HEK293T (cell line): ENCODE results near the gene ARHGAP33.

Experiments
- CTCF ChIA-PET: fragments of 350-600 bp; formaldehyde crosslinking; extraction: SDS; loops from one replicate; lab custom pipeline; 2021; ENCODE audit warnings: antibody characterized with exemption, inconsistent platforms; lab: Yijun Ruan, JAX
- POLR2A ChIA-PET: fragments of 350-600 bp; formaldehyde crosslinking; extraction: SDS; loops from one replicate; lab custom pipeline; 2020; ENCODE audit warnings: antibody characterized with exemption, inconsistent platforms; lab: Yijun Ruan, JAX
- DNase-seq: peaks from one replicate; pipeline ENCODE4 v3.0.0; 2012; ENCODE audit warnings: mixed read lengths; ENCODE audit errors: extremely low spot score
- ARNT ChIP-seq: fragments of 450-650 bp; IDR thresholded peaks from 2 replicates; pipeline ENCODE4 v1.6.1; 2017; ENCODE audit warnings: mild to moderate bottlenecking
- BHLHE40 ChIP-seq: fragments of 450-650 bp; IDR thresholded peaks from 2 replicates; pipeline ENCODE4 v1.6.1; 2016; ENCODE audit warnings: mild to moderate bottlenecking, moderate library complexity, borderline replicate concordance
- CTBP1 ChIP-seq: fragments of 450-650 bp; IDR thresholded peaks from 2 replicates; pipeline ENCODE4 v1.6.1; 2016; ENCODE audit warnings: borderline replicate concordance
- ELF4 ChIP-seq: fragments of 450-650 bp; IDR thresholded peaks from 2 replicates; pipeline ENCODE4 v1.6.1; 2017; ENCODE audit warnings: antibody characterized with exemption
- FOXA1 ChIP-seq: fragments of 450-650 bp; IDR thresholded peaks from 2 replicates; pipeline ENCODE4 v1.6.1; 2016; ENCODE audit warnings: mild to moderate bottlenecking
- FOXK2 ChIP-seq: fragments of 450-650 bp; IDR thresholded peaks from 2 replicates; pipeline ENCODE4 v1.6.1; 2016; ENCODE audit warnings: mild to moderate bottlenecking
- FOXM1 ChIP-seq: fragments of 450-650 bp; IDR thresholded peaks from 2 replicates; pipeline ENCODE4 v1.6.1; 2017; ENCODE audit warnings: mild to moderate bottlenecking, borderline replicate concordance
- HDGF ChIP-seq: fragments of 450-650 bp; IDR thresholded peaks from 2 replicates; pipeline ENCODE4 v1.6.1; 2017; ENCODE audit warnings: antibody characterized with exemption, borderline replicate concordance
- L3MBTL2 ChIP-seq: fragments of 450-650 bp; conservative IDR thresholded peaks from 2 replicates; pipeline ENCODE4 v1.6.1; 2016; ENCODE audit warnings: mild to moderate bottlenecking
- LEF1 ChIP-seq: fragments of 450-650 bp; IDR thresholded peaks from 2 replicates; pipeline ENCODE4 v1.6.1; 2017; ENCODE audit warnings: mild to moderate bottlenecking, borderline replicate concordance
- NFRKB ChIP-seq: fragments of 450-650 bp; IDR thresholded peaks from 2 replicates; pipeline ENCODE4 v1.6.1; 2016; ENCODE audit warnings: mild to moderate bottlenecking, moderate library complexity
- SP1 ChIP-seq: fragments of 450-650 bp; IDR thresholded peaks from 2 replicates; pipeline ENCODE4 v1.6.1; 2017
- SUZ12 ChIP-seq: fragments of 450-650 bp; IDR thresholded peaks from 2 replicates; pipeline ENCODE4 v1.6.1; 2016; ENCODE audit warnings: mild to moderate bottlenecking
- TARDBP ChIP-seq: fragments of 450-650 bp; IDR thresholded peaks from 2 replicates; pipeline ENCODE4 v1.6.1; 2016
- ZNF384 ChIP-seq: fragments of 450-650 bp; IDR thresholded peaks from 2 replicates; pipeline ENCODE4 v1.6.1; 2016
- TF ChIP-seq, protein P1 (sequence below): fragments of 450-650 bp; IDR thresholded peaks from 2 replicates; pipeline ENCODE4 v1.6.1; 2016

Gene ARHGAP33

DNA sequence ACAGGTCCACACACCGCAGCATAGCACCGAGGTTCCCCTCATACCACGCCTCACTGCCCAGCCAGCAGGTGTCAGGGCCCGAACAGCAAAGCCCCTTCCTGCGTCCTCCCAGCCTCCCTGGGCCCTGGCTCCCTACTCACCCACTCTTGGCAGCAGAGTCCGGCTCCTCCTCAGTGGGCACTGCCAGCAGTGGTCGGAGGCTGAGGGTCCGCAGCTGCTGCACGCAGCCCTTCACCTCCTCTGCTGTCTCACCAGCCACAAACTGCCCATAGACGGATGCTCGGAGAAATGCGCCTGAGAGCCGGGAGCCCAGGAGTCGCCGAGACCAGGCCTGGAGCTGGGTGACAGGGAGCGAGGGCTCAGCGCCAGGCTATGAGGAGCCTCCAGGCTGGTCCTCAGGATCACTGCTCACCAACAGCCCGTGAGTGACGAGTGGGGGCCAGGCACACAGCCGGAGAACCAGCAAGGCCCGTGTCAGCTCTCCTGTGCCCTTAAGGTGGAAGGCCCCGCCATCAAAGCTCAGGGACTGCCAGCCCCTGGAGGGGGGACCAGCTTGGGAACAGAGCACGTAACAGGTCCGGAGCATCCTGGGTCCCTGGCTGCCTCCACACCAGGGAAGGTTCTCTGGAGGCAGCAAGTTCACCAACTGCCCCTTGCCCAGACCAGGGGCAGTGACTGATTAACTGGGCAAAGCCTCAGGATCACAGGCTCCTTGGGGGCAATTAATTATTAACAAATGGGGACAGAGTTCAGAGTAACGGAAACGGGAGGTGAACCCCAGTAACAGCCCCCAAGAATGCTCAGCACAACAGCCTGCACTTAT, 37.1 kb downstream of the ARHGAP33 start, which contains the start of gene PRODH2:
TSS of gene PRODH2 (minus strand) at position 626 of the 823 bp plus-strand sequence. CDS start at position 586, 40 bp downstream.
- no peak for DNase-seq
- ChIA-PET POLR2A (interaction anchor here (0.5 kb wide), 1 partner anchor 63 kb away, joined by 3 read pairs; no protein-coding TSS in a partner anchor), CTCF (no interaction called here)
- no peak for TF ChIP-seq HDGF
- no peak for TF ChIP-seq FOXM1
- no peak for TF ChIP-seq SP1
- TF ChIP-seq TARDBP, result no peak
- TF ChIP-seq L3MBTL2, result no peak
- TF ChIP-seq NFRKB, result no peak
- TF ChIP-seq FOXA1, result no peak
- TF ChIP-seq FOXK2, result no peak
- no peak for TF ChIP-seq ARNT
- no peak for TF ChIP-seq LEF1
- no peak for TF ChIP-seq ZNF384
- no peak for TF ChIP-seq ELF4
- TF ChIP-seq BHLHE40, result no peak
- no peak for TF ChIP-seq CTBP1
- TF ChIP-seq, protein P1, sequence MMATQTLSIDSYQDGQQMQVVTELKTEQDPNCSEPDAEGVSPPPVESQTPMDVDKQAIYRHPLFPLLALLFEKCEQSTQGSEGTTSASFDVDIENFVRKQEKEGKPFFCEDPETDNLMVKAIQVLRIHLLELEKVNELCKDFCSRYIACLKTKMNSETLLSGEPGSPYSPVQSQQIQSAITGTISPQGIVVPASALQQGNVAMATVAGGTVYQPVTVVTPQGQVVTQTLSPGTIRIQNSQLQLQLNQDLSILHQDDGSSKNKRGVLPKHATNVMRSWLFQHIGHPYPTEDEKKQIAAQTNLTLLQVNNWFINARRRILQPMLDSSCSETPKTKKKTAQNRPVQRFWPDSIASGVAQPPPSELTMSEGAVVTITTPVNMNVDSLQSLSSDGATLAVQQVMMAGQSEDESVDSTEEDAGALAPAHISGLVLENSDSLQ, result no peak
- TF ChIP-seq SUZ12, result no peak

DNA sequence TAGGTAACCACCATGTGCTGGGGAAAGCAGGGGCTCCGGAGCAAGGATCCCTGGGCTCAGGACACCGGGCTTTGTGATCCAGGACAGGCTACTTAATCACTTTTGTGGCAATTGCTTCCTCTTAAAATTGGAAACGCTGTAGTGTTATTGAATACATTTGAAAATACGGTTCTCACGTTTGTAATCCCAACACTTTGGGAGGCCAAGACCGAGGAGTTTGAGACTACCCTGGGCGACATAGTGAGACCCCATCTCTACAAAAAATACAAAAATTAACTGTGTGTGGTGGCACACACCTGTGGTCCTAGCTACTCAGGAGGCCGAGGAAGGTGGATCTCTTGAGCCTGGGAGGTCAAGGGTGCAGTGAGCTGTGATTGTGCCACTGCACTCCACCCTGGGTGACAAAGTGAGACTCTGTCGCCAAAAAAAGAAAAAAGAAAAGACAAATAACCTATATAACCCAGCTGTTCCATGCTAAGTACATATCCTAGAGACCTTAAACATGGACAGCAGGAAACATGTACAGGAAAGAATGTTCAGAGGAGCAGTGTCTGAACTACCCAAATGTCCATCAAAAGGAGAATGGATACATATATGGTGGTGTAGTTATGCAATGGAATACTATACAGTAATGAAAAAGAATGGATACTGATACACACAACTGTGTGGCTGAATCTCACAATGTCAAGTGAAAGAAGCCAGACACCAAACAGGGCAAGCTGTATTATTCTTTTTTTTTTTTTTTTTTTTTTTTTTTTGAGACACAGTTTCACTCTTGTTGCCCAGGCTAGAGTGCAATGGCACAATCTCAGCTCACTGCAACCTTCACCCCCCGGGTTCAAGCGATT, 37.9 kb downstream of the ARHGAP33 start:
- ChIA-PET CTCF (no interaction called here), POLR2A (no interaction called here)
- no peak for DNase-seq
- TF ChIP-seq FOXM1, result no peak
- no peak for TF ChIP-seq TARDBP
- no peak for TF ChIP-seq HDGF
- TF ChIP-seq FOXK2, result no peak
- no peak for TF ChIP-seq L3MBTL2
- no peak for TF ChIP-seq NFRKB
- TF ChIP-seq BHLHE40, result no peak
- no peak for TF ChIP-seq SUZ12
- no peak for TF ChIP-seq LEF1
- no peak for TF ChIP-seq ELF4
- TF ChIP-seq CTBP1, result no peak
- no peak for TF ChIP-seq SP1
- TF ChIP-seq, protein P1, result no peak

DNA sequence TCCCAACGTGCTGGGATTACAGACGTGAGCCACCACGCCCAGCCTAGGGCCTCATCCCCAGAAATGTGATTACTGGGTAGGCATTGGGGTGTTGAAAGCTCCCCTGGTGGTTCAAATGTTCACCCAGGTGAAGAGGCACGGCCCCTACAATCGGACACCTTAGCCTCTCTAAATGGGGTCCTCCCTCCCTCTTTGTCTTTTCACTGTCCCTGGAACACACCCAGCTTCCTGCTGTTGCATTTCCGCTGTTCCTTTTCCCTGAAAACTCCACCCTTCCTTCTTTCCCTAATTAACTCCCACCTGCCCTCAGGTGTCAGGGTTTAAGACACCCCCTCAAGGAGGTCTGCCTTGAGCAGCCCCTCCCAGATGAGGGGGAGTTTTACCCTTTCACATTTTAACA, 40.9 kb downstream of the ARHGAP33 start:
- TF ChIP-seq HDGF (no peak), ZNF384 (no peak), ARNT (no peak), NFRKB (no peak), TARDBP (no peak), CTBP1 (no peak), BHLHE40 (no peak), LEF1 (no peak), FOXM1 (no peak), SP1 (no peak), ELF4 (no peak), FOXK2 (no peak), L3MBTL2 (no peak)
- TF ChIP-seq, protein P1, result no peak
- ChIA-PET POLR2A (interaction anchor here (0.9 kb wide), 1 partner anchor 76 kb away, joined by 4 read pairs; no protein-coding TSS in a partner anchor), CTCF (no interaction called here)
- no peak for DNase-seq

DNA sequence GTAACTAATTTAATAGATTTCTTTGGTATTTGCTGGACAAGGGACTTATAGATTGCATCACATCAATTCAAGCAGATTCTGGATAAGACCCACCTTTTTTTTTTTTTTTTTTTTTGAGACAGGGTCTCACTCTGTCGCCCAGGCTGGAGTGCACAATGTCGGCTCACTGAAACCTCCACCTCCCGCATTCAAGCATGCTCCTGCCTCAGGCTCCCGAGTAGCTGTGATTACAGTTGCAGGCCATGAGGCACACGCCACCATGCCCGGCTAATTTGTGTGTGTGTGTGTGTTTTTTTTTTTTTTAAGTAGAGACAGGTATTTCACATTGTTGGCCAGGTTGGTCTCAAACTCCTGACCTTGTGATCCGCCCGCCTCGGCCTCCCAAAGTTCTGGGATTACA, 41.5 kb downstream of the ARHGAP33 start:
- DNase-seq, result no peak
- POLR2A ChIA-PET, result interaction anchor here (0.9 kb wide), 1 partner anchor 76 kb away, joined by 4 read pairs; no protein-coding TSS in a partner anchor
- TF ChIP-seq SUZ12 (no peak), ZNF384 (no peak), ELF4 (no peak), NFRKB (no peak), BHLHE40 (no peak), HDGF (no peak)
- CTCF ChIA-PET, result no interaction called here

DNA sequence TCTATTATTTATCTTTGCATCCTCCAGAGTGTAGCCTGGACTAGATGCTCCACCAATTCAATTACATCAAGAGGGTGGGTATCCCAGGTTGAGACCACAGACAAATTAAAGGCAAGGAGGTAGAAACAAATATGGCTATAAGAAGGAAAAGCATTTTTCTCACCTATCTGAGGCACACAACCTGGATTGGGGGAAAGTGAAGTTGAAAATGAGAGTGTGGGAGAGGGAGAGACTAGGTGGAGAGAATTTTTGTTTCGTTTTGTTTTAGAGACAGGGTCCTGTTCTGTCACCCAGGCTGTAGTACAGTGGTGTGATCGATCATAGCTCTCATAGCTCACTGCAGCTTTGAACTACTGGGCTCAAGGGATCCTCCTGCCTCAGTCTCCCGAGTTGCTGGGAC, 43.1 kb downstream of the ARHGAP33 start:
- TF ChIP-seq FOXM1 (no peak), L3MBTL2 (no peak), HDGF (no peak), LEF1 (no peak), FOXA1 (no peak), CTBP1 (no peak), ELF4 (no peak), NFRKB (no peak), BHLHE40 (no peak), SUZ12 (no peak), SP1 (no peak), ZNF384 (no peak), TARDBP (no peak), ARNT (no peak)
- TF ChIP-seq, protein P1, result no peak
- DNase-seq, result no peak
- POLR2A ChIA-PET, result interaction anchor here (1.6 kb wide), 1 partner anchor 73 kb away, joined by 4 read pairs; the partner anchor contains the start of genes PSENEN and U2AF1L4
- CTCF ChIA-PET, result interaction anchor here (0.6 kb wide), 1 partner anchor 18 kb away, joined by 4 read pairs; no protein-coding TSS in a partner anchor
